Testis (tissue), 2 donors: Measurements from ENCODE around the gene MRPL53.

Source experiments
- POLR2A ChIP-seq: fragments of 450-650 bp; IDR thresholded peaks from one replicate; pipeline ENCODE4 v1.6.1; 2017; ENCODE audit warnings: antibody characterized with exemption, mild to moderate bottlenecking, moderate library complexity
- TF ChIP-seq, protein P1 (sequence below), 3 experiments: fragments of 450-650 bp in 2 of 3; fragments of 200-600 bp in 1 of 3; sonication (generic) in 1 of 3; IDR thresholded peaks; one replicate each; pipeline ENCODE4 v1.5.1; 2016 to 2019; ENCODE audit warnings: antibody characterized with exemption in 3 of 3, mild to moderate bottlenecking in 2 of 3, moderate library complexity in 1 of 3

DNA sequence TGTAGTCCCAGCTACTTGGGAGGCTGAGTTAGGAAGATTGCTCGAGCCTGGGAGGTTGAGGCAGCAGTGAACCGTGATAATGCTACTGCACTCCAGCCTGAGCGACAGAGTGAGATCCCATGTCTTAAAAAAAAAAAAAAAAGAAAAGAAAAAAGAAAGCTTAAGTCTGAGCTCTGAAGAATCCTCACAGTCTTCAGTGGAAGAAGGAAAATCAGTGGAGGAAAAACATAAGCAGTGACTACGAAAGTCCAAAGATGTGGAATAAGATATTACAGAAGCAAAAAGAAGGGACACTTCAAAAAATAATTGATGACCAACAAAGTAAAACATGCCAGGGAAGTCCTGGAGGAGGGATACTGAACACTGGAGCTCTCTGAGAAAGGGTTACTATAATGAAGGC is 37.8 kb upstream of the MRPL53 start:
- TF ChIP-seq, protein P1, sequence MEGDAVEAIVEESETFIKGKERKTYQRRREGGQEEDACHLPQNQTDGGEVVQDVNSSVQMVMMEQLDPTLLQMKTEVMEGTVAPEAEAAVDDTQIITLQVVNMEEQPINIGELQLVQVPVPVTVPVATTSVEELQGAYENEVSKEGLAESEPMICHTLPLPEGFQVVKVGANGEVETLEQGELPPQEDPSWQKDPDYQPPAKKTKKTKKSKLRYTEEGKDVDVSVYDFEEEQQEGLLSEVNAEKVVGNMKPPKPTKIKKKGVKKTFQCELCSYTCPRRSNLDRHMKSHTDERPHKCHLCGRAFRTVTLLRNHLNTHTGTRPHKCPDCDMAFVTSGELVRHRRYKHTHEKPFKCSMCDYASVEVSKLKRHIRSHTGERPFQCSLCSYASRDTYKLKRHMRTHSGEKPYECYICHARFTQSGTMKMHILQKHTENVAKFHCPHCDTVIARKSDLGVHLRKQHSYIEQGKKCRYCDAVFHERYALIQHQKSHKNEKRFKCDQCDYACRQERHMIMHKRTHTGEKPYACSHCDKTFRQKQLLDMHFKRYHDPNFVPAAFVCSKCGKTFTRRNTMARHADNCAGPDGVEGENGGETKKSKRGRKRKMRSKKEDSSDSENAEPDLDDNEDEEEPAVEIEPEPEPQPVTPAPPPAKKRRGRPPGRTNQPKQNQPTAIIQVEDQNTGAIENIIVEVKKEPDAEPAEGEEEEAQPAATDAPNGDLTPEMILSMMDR (IDR thresholded peaks at IDR 0.05): no peak
- TF ChIP-seq POLR2A: no peak
